SH-SY5Y (cell line): Measurements from ENCODE around the gene PTPN7.

Source experiments
- GATA2 ChIP-seq: IDR thresholded peaks from 2 replicates; pipeline ENCODE4 v1.6.1; 2011; ENCODE audit warnings: mild to moderate bottlenecking, low read depth, low read length
- GATA3 ChIP-seq: IDR thresholded peaks from 2 replicates; pipeline ENCODE4 v1.6.1; 2011; ENCODE audit warnings: low read depth, mild to moderate bottlenecking, low read length, moderate library complexity

Gene PTPN7

GRCh38 chr1:202179828-202180750 lies 19.7 kb upstream of the PTPN7 start:
- TF ChIP-seq GATA3 (no peak), GATA2 (no peak)

DNA sequence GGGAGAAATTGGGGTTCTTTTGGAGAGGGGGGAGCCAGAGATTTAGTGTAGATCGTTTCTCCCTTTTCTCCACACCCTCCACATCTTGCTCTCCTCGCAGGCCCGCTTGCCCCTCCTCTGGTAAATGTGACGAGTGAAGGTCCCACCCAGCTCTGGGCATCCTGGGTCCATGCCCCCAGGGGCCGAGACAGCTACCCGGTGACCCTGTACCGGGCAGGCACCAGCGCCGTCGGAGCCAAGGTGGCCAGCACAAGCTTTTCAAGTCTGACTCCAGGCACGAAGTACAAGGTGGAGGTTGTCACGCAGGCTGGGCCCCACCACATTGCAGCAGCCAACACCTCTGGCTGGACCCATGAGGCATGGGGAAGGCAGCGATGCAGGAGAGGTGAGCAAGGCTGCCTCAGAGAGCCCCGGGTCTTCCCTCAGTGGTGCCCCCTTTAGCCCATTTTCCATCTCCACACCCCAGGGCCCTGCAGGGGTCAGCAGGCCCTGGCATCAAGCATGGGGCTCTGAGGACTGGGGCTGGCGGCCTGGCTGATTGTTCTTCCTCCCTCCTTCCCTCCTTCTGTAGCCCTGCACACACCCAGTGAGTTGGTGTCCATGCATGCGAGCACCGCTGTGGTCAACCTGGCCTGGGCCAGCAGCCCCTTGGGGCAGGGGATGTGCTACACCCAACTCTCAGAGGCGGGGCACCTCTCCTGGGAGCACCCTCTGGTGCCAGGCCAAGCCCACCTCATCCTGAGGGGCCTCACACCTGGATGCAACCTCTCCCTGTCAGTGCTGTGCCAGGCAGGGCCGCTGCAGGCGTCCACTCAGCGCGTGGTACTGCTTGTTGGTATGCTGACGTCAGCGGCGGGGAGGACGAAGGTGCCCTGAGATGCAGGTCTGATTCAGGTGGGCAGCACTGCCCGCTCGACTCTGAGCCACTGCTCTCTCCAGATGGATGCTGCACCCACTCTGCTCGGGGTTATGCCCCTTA lies 16.8 kb upstream of the PTPN7 start:
- TF ChIP-seq GATA2 (no peak), GATA3 (no peak)

GRCh38 chr1:202173993-202174392 lies 13.6 kb upstream of the PTPN7 start:
- TF ChIP-seq GATA3 (no peak), GATA2 (no peak)

- TF ChIP-seq GATA3 (no peak), GATA2 (no peak)
These were observed 11.6 kb upstream of the PTPN7 start for GRCh38 chr1:202172015-202172355.

- TF ChIP-seq GATA3 (no peak), GATA2 (no peak)
These were observed 11.1 kb upstream of the PTPN7 start for GRCh38 chr1:202171292-202172014.

DNA sequence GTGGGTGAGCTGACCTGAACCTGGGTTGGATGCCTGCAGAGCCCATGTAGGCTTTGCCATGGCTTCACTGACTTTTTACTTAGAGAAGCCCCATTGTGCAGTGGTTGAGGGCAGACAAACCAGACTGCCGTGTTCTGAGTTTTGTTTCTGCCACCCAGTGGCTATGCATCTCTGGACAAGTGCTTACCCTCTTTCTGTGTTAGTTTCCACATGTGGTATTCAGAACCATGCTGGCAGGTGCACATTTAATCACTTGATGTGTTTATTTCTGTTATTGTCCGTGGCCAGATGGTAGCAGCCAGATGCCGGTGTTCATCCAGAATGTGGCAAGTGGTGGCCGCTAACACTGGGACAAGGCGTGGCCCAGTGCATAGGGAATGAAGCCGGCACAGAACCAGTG lies 10.3 kb upstream of the PTPN7 start:
- TF ChIP-seq GATA3 (no peak), GATA2 (no peak)

DNA sequence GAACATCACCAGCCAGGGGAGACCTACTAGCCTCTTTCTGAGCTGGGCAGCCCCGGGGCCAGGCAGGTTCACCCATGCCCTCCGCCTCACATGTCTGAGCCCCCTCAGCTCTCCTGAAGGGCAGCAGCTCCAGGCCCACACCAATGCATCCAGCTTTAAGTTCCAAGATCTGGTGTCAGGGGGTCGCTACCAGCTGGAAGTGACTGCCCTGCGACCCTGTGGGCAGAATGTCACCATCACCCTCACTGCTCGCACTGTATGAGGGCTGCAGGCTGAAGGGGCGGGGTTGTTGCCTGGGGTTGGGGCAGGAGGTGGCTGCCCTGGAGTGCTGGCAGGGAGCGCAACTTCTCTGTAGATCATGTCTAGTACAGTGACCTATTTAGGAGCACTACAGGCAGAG lies 8.5 kb upstream of the PTPN7 start:
- TF ChIP-seq GATA2 = no peak
- no peak for TF ChIP-seq GATA3

DNA sequence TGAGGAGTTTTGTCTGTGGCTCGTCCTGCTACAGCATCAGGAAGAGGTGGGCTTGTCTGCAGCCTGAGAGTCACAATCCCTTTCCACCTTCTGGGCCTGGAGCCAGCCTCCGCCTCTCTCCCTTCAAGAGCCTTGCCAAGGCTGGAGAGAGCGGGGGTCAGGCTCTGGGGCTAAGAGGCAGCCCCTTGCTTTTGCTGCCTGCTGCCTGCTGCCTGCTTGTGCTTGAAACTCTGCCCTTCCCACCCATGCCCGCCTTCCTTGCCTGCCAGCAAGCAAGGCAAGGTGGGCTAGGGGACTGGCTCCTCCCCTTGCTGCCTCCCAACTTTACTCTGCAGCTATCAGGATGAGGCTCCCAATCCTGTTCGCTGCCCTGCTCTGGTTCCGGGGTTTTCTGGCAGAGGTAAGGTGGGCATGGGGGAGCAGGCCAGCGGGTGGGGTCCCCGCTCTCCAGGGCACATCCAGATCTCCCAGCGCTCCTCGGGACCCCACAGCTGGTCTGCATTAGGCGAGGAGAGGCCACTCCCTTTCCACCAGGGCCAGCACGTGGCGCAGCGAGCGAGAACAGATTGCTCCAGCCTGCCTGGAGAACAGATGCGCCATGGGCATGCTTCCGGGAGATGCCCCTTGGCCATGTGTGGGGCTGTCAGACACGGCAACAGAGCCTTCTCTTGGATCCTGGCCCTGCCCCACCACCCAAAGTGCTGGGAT lies 7.5 kb upstream of the PTPN7 start:
- TF ChIP-seq GATA3 (no peak), GATA2 (peak; percentile 33; the same call in 1 of the 2 replicates)

DNA sequence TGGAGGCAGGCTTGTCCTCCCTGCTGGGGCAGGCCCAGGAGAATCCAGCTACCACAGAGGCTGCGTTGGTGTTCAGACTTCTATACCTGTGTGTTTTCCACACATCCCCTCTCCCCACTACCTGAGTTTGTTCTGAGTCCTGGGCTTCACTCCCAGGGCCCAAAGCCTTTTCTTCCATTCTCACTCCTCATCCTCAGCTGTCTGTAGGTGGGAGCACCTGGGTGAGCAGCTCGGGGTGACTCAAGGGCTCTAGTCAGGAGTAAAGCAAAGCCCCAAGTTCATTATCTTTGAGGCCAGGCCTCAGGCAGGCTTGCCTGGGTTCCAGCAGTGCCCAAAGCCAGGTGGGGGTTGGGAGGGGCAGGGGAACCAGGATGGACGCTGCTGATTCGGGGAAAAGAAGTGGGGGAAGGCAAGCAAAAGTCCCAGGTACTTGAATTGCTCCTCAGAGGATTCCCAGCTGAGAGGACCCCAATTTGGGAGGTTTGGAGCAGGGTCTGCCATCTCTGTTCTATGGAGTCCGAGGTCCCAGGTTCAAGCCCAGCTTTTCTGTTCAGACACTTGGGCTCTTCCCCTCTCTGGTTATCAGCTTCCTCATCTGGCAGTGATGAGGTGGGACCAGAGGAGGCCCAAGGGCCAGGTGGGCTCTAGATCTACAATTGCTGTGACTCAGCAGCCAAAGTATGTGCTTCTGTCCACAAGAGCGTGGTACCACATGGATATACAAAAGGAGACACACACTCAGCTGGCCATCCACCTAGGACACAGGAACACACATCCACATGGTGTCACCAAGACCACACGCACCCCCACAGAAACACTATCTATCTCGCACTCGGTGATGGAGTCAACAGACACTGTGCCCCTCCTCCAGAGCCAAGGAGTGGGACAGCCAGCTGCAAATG lies 5.8 kb upstream of the PTPN7 start:
- TF ChIP-seq GATA2 (no peak), GATA3 (no peak)

DNA sequence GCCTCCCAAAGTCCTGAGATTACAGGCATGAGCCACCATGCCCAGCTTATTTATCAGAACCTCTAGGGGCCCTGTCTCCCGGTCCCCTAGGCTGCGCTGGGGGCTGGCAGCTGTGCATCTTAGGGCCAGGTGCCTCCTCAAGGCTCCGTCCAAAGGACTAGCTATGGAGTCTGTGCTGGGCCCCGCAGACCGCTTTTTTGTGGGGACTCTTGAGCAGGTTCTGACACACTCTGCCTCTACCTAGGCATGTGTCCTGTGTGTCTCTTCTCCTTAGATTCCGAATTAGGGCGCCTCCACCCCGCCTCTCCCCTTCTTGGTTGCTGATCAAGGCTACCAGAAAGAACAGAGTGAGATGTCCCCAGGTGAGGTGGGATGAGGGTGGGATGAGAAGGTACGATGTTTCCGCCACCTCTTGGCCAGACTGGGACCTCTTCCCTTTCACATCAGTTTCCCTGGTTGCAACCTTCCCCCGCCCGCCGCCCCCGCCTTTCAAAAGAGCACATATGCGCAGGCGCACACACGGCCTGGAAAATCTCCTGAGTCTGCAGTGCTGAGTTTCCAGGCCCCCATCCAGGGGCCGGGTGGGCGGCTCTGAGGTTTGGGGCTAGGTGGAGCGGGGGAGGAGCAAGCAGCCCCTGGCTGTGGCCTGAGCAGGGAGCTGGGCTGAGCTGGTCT lies 5.0 kb upstream of the PTPN7 start:
- TF ChIP-seq GATA3 (no peak), GATA2 (no peak)

DNA sequence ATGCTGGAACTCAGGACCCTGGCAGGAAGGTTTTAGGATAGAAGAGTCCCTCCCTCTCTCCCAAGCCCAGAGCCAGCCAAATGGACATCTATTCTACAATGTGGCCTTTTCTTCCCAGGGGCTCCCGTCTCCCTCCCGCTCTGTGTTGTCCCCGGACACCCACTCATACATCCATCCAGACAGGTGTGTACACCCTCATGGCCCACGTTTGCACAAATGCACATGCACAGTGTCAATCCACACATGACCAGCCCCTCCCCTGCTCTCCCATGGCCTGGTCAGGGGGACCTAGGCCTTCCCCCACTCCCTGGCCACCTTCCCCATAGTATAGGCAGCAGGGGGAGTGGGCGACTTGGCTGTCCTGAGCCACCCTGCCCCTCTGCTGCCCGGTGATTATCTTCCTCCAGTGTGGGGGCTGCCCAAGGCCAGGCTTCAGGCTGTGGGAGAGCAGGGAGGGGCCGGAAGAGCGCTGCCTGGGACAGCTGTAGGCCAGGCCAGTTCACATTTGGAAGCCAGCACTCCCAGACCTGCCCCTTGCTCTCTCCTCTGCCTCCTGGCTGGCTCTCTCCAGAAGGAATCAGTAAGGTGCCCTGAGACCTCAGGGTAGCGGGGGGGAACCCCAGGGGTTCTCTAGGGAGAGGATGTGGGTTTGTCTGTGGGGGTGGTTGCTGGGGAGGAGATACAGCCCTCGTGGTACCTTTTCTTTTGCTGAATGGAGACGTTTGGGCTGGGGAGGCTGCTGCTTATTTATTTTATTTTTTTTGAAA lies 4.1 kb upstream of the PTPN7 start:
- TF ChIP-seq GATA3 (no peak), GATA2 (no peak)
